SHP77 treated with DMSO at 0.1 percent for 48 hours (cell line): ENCODE results near the gene IL36RN.
"Not testable (repeated sequence)": the region's sequence is repeated elsewhere in the genome, so short reads cannot be mapped to it uniquely, and the experiment has no call there.

Source experiments
- DNase-seq: peaks from one replicate; lab custom pipeline; 2025; lab: John Stamatoyannopoulos, UW

The IL36RN gene

GRCh38 chr2:113075030-113075429 is 16.0 kb downstream of the IL36RN start:
- DNase-seq = no peak

GRCh38 chr2:113075600-113075999 is 16.6 kb downstream of the IL36RN start:
- DNase-seq = no peak

GRCh38 chr2:113076954-113077669 is 18.1 kb downstream of the IL36RN start:
- DNase-seq = no peak

GRCh38 chr2:113077921-113078320 is 18.9 kb downstream of the IL36RN start:
- no peak for DNase-seq

GRCh38 chr2:113078350-113078839 is 19.4 kb downstream of the IL36RN start:
- no peak for DNase-seq

- no peak for DNase-seq
Observed at GRCh38 chr2:113079131-113079530, 20.1 kb downstream of the IL36RN start.

GRCh38 chr2:113080134-113080533 is 21.1 kb downstream of the IL36RN start:
- DNase-seq = no peak

- DNase-seq = no peak
Observed at GRCh38 chr2:113081488-113082210, 22.7 kb downstream of the IL36RN start.

GRCh38 chr2:113083296-113083695 is 24.3 kb downstream of the IL36RN start:
- DNase-seq = no peak

- DNase-seq = no peak
Observed at GRCh38 chr2:113084249-113085000, 25.4 kb downstream of the IL36RN start.

GRCh38 chr2:113085542-113085941 is 26.5 kb downstream of the IL36RN start:
- DNase-seq = no peak

GRCh38 chr2:113088213-113088992 is 29.4 kb downstream of the IL36RN start:
- DNase-seq = no peak

GRCh38 chr2:113089916-113090315 is 30.9 kb downstream of the IL36RN start:
- DNase-seq = no peak

GRCh38 chr2:113091231-113091896 is 32.4 kb downstream of the IL36RN start:
- DNase-seq = no peak

GRCh38 chr2:113092864-113093612 is 34.0 kb downstream of the IL36RN start:
- DNase-seq = no peak

GRCh38 chr2:113093613-113093977 is 34.6 kb downstream of the IL36RN start:
- DNase-seq = no peak

GRCh38 chr2:113096306-113096705 is 37.3 kb downstream of the IL36RN start:
- DNase-seq = not testable (repeated sequence)

- not testable (repeated sequence) for DNase-seq
Observed at GRCh38 chr2:113096842-113097618, 38.0 kb downstream of the IL36RN start.

- DNase-seq = no peak
Observed at GRCh38 chr2:113098041-113098440, 39.0 kb downstream of the IL36RN start.

GRCh38 chr2:113098532-113098931 is 39.5 kb downstream of the IL36RN start:
- no peak for DNase-seq
